NCI-H1105 (cell line): Measurements from ENCODE around the gene SKAP1.

ENCODE experiments used
- DNase-seq: peaks from one replicate; lab custom pipeline; 2025; lab: John Stamatoyannopoulos, UW

Gene SKAP1

DNA sequence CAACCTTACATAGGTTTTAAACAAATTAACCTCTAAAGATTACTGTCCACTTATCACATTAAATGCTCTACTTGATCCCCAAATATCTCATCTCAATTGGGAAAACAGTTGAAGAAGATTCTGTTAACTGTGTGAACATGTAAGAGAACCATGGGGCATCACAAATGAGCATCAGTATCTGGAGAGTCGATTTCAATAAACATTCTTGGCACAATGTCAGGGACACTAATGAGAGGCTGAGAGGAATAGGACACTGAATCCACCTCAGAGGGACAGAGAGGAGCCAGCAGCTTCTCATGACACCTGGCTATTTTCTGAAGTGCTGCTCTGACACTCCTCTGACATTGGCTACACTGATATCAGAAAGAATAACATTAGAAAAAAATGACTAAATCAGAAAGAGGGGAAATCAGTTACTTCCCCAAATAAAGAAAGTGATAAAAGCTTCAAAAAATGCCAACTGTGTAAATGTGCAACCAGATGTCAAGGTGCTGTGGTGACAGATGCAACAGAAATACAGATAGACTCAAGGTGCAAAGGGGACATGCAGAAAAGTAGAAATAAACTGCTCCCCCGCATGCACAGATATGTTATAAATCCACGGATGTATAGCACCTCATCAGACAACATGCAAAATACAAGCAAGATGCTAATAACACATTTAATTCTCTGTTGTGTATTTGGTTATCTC lies 255.0 kb downstream of the SKAP1 start:
- peak; percentile 66 for DNase-seq

DNA sequence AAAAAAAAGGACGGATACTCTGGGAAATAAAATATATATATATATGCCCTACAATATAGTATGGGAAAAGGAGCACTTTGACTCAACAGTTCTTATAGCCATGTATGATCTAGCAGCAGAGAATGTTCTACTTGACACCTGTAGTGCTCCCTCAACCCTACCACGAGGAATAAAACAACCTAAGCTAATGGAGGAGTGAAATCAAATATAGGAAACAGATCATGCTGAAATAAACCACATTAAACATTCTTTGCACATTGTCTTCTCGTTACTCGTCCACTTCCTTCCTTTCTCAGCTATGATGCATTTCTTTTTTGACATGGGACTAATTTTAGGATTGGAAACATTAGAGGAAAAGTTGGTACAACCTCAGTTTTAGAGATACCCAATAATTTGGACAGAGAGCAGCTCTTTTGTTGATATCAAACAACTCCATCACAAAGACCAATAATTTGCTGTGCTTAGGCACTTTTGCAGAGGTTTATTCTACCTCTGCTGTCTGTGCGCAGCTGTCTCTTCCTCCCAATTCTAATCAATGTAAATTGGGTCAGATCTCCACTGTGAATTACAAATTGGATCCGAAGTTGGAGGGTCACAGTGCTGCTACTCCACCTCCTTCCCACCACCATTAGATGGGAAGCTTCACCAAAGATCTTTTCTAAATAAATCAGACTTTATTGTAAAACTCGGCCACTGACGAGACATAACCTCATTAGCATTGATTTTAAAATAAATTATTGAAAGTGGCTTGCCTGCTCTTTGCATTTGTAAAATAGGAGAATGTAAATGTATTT lies 256.6 kb downstream of the SKAP1 start:
- DNase-seq, result no peak

DNA sequence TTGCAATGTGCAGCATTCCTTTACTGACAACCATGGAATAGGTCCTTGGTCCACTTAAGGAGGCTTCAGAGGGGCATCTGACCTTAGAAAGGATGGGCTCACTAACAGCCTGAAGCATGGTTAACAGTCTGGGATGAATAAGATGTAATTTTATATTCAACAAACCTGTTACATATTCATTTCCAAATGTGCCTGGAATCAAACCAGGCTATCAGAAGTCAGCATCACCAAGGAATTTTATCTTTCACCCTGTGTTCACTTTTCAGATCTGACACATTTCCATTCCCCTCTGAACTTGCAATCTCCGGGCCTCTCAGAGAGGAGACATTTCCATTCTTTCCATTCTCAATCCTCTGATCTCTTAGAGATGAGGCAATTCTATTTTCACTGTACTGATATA lies 260.1 kb downstream of the SKAP1 start:
- no peak for DNase-seq

DNA sequence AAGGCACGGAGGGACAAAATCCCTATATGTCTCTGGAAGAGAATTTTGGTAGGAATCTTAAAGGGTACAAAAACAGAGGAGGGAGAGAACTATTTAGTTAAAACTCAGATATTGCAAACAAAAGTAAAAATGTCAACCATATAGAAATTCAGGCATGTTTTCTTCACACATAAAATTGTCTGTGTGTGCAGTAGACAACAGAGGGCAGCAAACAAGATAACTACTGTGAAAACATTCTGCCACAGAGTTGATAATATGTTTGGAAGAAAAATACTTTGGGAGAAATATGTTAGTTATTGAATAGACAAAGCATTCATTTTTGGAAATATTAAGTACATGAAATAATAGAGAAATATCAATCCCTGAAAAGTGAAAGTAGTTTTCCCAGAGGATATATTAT lies 266.2 kb downstream of the SKAP1 start:
- no peak for DNase-seq

DNA sequence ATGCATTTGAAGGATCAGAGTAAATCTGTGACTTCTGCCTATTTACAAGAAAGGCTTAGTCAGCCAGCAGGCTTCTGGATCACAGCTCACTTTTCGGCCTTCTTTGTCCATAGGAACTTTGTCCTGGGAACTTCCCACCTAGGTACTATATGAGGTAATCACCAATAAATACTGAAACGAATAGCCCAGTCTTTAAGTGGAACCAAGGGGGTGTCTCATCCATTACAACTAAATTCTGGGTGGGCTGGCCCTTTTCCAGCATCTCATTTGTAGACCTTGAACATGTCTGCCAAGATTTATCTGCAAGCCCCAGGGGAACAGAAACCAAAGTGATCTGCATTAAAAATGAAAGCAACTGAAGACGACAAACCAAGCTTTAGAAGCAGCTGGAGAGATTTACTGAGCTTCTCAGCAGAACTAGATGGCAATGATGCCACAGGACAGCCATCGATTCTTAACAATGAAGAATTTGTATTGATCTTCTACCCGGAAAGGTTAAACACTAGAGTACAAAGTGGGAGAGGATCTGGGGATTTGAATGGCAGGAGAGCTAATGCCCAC lies 267.0 kb downstream of the SKAP1 start:
- DNase-seq, result no peak

GRCh38 chr17:48162306-48162934 lies 267.6 kb downstream of the SKAP1 start:
- no peak for DNase-seq

- DNase-seq, result no peak
These were observed 268.7 kb downstream of the SKAP1 start for GRCh38 chr17:48161127-48161905.

GRCh38 chr17:48160177-48161081 lies 269.6 kb downstream of the SKAP1 start:
- peak; percentile 60 for DNase-seq

DNA sequence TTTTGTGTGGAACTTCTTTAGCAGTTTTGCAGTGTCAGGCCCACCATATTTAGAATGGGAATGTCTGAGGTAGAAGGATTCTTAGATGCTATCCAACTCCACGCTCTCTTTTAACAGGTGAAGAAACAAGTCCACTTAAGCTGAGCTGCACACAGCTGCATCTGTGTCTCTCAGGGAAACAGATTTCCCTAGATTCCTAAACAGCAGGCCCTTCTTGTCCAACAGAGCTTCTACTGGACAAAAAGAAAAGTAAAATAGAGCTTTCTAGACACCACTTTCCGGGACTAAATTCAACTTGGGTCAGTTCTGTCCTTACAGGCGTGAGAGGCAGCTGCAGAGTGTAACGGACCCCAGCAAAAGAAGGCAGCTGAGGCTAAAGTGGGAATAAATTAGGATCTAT lies 270.8 kb downstream of the SKAP1 start:
- DNase-seq, result no peak

GRCh38 chr17:48155889-48156611 lies 274.0 kb downstream of the SKAP1 start:
- peak; percentile 60 for DNase-seq

DNA sequence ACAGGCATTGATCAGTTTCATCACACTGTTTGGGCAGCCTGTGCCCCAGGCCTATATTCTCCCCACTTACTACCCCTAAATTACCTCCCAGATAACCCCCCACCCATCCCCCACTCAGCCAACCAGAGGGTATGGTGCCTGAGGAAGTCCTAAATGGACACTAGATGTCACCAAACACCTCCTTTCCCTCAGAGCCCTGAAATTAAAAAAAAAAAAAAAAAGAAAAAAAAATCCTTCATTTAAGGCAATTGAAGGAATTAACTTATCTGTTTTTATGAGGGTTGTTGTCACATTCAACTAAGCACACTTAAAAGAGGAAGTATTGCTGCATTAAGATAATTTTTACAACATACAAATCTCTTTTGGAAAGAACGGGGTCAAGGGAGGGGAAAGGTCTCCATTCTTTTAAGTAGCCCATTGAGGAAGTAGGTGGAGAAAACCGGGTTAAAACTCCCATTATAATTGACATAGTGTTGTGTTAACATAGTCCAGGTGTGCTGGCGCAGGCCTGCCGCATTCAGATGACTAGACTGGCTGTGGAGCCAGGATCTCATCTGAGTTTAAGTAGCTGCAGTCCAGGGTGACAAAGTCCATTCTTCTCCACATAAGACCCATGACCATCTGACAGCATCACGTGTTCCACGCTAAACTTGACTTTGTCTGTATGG lies 276.2 kb downstream of the SKAP1 start:
- peak; percentile 38 for DNase-seq

- DNase-seq, result no peak
These were observed 277.7 kb downstream of the SKAP1 start for GRCh38 chr17:48152289-48152688.

- DNase-seq, result no peak
These were observed 278.8 kb downstream of the SKAP1 start for GRCh38 chr17:48151220-48151619.

DNA sequence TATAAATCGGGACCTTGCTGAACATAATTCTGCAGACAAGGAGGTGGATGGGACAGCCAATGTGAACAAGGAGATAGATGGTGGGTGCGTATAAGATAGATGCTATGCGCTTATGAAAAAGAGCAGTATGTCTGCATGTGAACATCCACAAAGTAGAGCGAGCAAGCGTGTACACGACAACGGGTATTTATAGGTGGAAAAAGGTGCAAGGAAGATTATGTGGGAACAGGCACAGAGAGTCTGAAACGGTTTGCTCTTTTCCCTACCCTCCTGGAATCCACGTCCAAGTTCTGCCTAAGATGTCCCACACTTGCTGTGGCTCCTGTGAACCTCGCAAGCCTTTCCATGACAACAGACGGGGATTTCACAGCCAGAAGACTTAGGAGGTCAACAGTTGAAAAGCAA lies 279.4 kb downstream of the SKAP1 start:
- DNase-seq, result no peak

DNA sequence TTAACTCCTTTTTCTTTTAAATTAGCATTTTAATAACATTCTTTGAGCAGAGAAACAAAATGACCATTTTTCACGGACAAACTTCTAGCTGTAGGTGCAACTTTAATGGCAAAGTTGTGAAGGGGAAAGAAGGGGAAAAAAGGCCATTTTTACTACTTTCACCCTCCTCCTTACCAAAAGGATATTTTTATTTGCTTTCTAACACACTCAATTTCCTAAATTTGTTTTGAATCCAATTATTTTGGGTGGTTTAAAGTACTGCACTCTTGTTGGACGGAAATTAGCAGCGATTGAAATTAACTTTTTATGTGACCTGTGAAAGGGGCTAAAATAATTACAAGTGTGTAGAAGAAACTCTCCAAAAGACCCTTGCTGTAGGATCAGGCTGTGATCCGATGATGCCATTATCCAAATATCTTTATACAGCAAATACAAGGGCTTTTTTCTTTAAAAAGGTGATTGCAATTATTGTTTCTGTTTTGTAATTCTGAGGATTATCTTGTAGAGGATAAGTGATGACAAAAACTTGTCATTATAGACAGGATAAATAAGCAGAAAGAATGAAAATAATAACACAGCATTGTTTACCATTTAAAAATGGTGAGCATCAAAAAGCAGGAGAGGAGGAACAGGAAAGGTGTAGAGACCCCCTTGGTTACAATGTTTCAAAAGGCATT lies 280.1 kb downstream of the SKAP1 start:
- DNase-seq, result no peak

GRCh38 chr17:48148854-48149786 lies 280.9 kb downstream of the SKAP1 start:
- DNase-seq, result peak; percentile 51

GRCh38 chr17:48148029-48148770 lies 281.8 kb downstream of the SKAP1 start:
- no peak for DNase-seq
